CD4-positive, alpha-beta T cell (primary cell): ENCODE data around the gene CDC42EP3. TPM values are rescaled to one million over a fixed set of nuclear protein-coding genes. Genes with fewer than 3 reads are reported as not detected.

Source experiments
- ATAC-seq: fragments of 200-7000 bp; cut with Tn5 transposase; one replicate; pipeline ENCODE4 v1.10.0; 2022; ENCODE audit warnings: mild to moderate bottlenecking; ENCODE audit not compliant: poor library complexity
- CTCF ChIA-PET: fragments of 350-600 bp; sonication (Branson Sonifier 250); formaldehyde crosslinking; loops from one replicate; lab custom pipeline; 2021; ENCODE audit warnings: antibody characterized with exemption, inconsistent platforms; lab: Charles Lee
- POLR2A ChIA-PET: fragments of 350-600 bp; sonication (Branson Sonifier 250); formaldehyde crosslinking; loops from one replicate; lab custom pipeline; 2021; ENCODE audit warnings: antibody characterized with exemption, inconsistent platforms; lab: Charles Lee
- DNase-seq, 14 experiments: peaks; one replicate each; pipeline ENCODE4 v3.0.0-alpha.2; 2013 to 2020; ENCODE audit warnings: mixed read lengths in 2 of 14
- H3K27ac ChIP-seq, 2 donors: one replicate each; pipeline versions ENCODE4 v1.5.1 to v1.7.0; 2013; ENCODE audit warnings: low read length in 2 of 2, low read depth in 1 of 2, mild to moderate bottlenecking in 1 of 2
- H3K27me3 ChIP-seq, 2 experiments: 1 replicate in 1 of 2; 2 replicates in 1 of 2; pipeline versions ENCODE4 v1.6.1 to v1.7.0; 2013; ENCODE audit warnings: low read length in 2 of 2, control low read depth in 1 of 2, mild to moderate bottlenecking in 1 of 2, moderate library complexity in 1 of 2; ENCODE audit not compliant: insufficient read depth in 2 of 2, control insufficient read depth in 1 of 2
- H3K36me3 ChIP-seq: one replicate; pipeline ENCODE4 v1.6.1; 2013; ENCODE audit warnings: low read length, control low read depth; ENCODE audit not compliant: insufficient read depth
- H3K4me1 ChIP-seq: one replicate; pipeline ENCODE4 v1.6.1; 2013; ENCODE audit warnings: low read length, control low read depth; ENCODE audit not compliant: insufficient read depth
- H3K4me3 ChIP-seq: one replicate; pipeline ENCODE4 v1.5.1; 2013; ENCODE audit warnings: mild to moderate bottlenecking, low read length, moderate library complexity
- H3K9me3 ChIP-seq, 2 experiments: 1 replicate in 1 of 2; 2 replicates in 1 of 2; pipeline versions ENCODE4 v1.6.1 to v1.7.0; 2013; ENCODE audit warnings: low read length in 2 of 2, mild to moderate bottlenecking in 2 of 2, control low read depth in 1 of 2, moderate library complexity in 1 of 2; ENCODE audit not compliant: control insufficient read depth in 1 of 2, insufficient read depth in 1 of 2
- H3K27ac Mint-ChIP-seq: one replicate; pipeline ENCODE4 v1.8.0; 2020; ENCODE audit warnings: mixed read lengths
- H3K27me3 Mint-ChIP-seq: one replicate; pipeline ENCODE4 v1.8.0; 2021; ENCODE audit warnings: mixed read lengths
- H3K36me3 Mint-ChIP-seq: one replicate; pipeline ENCODE4 v1.8.0; 2021; ENCODE audit warnings: low read depth, mixed read lengths
- H3K4me1 Mint-ChIP-seq: one replicate; pipeline ENCODE4 v1.8.0; 2021; ENCODE audit warnings: low read depth, mixed read lengths
- H3K4me3 Mint-ChIP-seq: one replicate; pipeline ENCODE4 v1.8.0; 2020; ENCODE audit warnings: mild to moderate bottlenecking, mixed read lengths
- H3K9me3 Mint-ChIP-seq: one replicate; pipeline ENCODE4 v1.8.0; 2020; ENCODE audit warnings: mixed read lengths
- CTCF ChIP-seq: fragments of 200-600 bp; IDR thresholded peaks from one replicate; pipeline ENCODE4 v1.8.0; 2022; ENCODE audit warnings: antibody characterized with exemption, mild to moderate bottlenecking
- intact Hi-C, 2 experiments: fragments of 100-400 bp; cut with DNase I in 1 of 2; cut with micrococcal nuclease in 1 of 2; formaldehyde crosslinking; loops; one replicate each; pipeline versions ENCODE4 v1.15.1 to v1.9.0; 2023 to 2025; cut with DNase I, micrococcal nuclease
- total RNA-seq, 174 experiments: library from RNA in 2 of 174; stranded (reverse) in 2 of 174; gene quantifications; one replicate each; pipeline ENCODE4 v1.2.3 and lab custom pipeline; 2021 to 2026

The CDC42EP3 gene
- total RNA-seq, 2 experiments from 2014 or later = 20.6 to 24.1 TPM

DNA sequence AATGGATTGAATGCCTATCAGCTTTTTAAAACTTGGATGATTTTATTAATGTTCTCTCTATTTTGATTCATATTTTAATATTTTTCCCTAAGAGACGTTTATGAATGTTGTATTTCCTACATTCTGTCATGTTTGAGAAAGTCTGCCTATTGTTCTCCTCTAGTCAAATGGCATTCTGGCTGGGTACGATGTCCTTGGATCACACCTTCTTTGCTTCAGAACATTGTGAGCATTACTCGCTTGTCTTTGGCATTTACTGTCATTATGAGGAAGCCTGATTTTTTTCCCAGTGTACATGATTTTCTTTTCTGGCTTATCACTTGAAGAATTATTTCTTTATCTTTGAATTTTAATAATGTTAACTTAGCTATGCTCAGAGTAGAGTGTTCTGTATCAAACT is 78.4 kb downstream of the CDC42EP3 start:
- DNase-seq (no peak), ATAC-seq (no peak)
- H3K9me3 ChIP-seq = peaks cover 3 to 6% of the 10 kb centered on the region in 2 experiments
- H3K4me3 ChIP-seq = no peak overlapping the region
- H3K36me3 ChIP-seq = no peaks in the 10 kb centered on the region
- TF ChIP-seq CTCF = no peak
- no peaks in the 10 kb centered on the region for H3K27me3 Mint-ChIP-seq
- peaks cover 16% of the 10 kb centered on the region for H3K4me1 ChIP-seq
- CTCF ChIA-PET = interaction anchor here (0.7 kb wide), 1 partner anchor 13 kb away, joined by 3 read pairs; no protein-coding TSS in a partner anchor
- intact Hi-C loops = no loop called here
- H3K4me1 Mint-ChIP-seq = peaks cover 34% of the 10 kb centered on the region
- peaks cover 25% of the 10 kb centered on the region for H3K36me3 Mint-ChIP-seq
- H3K9me3 Mint-ChIP-seq = peaks cover 2% of the 10 kb centered on the region
- POLR2A ChIA-PET = interaction anchor here (0.8 kb wide), 1 partner anchor 9 kb away, joined by 3 read pairs; no protein-coding TSS in a partner anchor
- no peak overlapping the region for H3K4me3 Mint-ChIP-seq
- H3K27me3 ChIP-seq = no peaks in the 10 kb centered on the region
- H3K27ac Mint-ChIP-seq = no peak overlapping the region
- no peak overlapping the region for H3K27ac ChIP-seq
